SK-N-SH (cell line): Measurements from ENCODE around the gene CENPP. TPM values are rescaled to one million over a fixed set of nuclear protein-coding genes. Genes with fewer than 3 reads are reported as not detected.

Source experiments
- CTCF ChIA-PET: fragments of 300-600, 350-600 bp; formaldehyde crosslinking; extraction: SDS; loops from one replicate; lab custom pipeline; 2021; lab: Yijun Ruan, JAX
- POLR2A ChIA-PET: fragments of 350-600 bp; sonication (Branson Sonifier 250); formaldehyde crosslinking; extraction: SDS; loops from one replicate; lab custom pipeline; 2020; ENCODE audit warnings: antibody characterized with exemption, inconsistent platforms; lab: Yijun Ruan, JAX
- DNase-seq: peaks from one replicate; pipeline ENCODE4 v3.0.0; 2012
- H2AFZ ChIP-seq: fragments of 200-600 bp; sonication (generic); 2 replicates; pipeline ENCODE4 v1.8.1; 2016; ENCODE audit warnings: antibody characterized with exemption, mild to moderate bottlenecking, low read depth
- H3F3A ChIP-seq: fragments of 200-600 bp; sonication (generic); replicated peaks from 2 replicates; pipeline ENCODE3; 2016; ENCODE audit warnings: antibody characterized with exemption, mild to moderate bottlenecking; ENCODE audit not compliant: insufficient read depth
- H3K27ac ChIP-seq, 2 experiments: fragments of 200-500 bp in 1 of 2; fragments of 200-600 bp in 1 of 2; sonication (Bioruptor generic) in 1 of 2; sonication (generic), shearing (Covaris generic) in 1 of 2; 2 replicates each; pipeline versions ENCODE4 v1.5.1 to v1.6.1; 2014 to 2016; ENCODE audit warnings: low read depth in 2 of 2, inconsistent platforms in 1 of 2, low read length in 1 of 2, mild to moderate bottlenecking in 1 of 2, mixed read lengths in 1 of 2
- H3K27me3 ChIP-seq: fragments of 200-600 bp; sonication (generic), shearing (Covaris generic); 2 replicates; pipeline ENCODE4 v1.6.1; 2016; ENCODE audit warnings: mixed run types; ENCODE audit not compliant: insufficient read depth
- H3K36me3 ChIP-seq, 2 experiments: fragments of 200-500 bp in 1 of 2; fragments of 200-600 bp in 1 of 2; sonication (Bioruptor generic) in 1 of 2; sonication (generic) in 1 of 2; replicated peaks in 1 of 2; 2 replicates each; pipeline versions ENCODE3 to v1.5.1; 2014 to 2016; ENCODE audit warnings: low read length in 1 of 2, mild to moderate bottlenecking in 1 of 2; ENCODE audit not compliant: insufficient read depth in 2 of 2, control insufficient read depth in 1 of 2
- H3K4me1 ChIP-seq, 2 experiments: fragments of 200-500 bp in 1 of 2; fragments of 200-600 bp in 1 of 2; sonication (Bioruptor generic) in 1 of 2; sonication (generic), shearing (Covaris generic) in 1 of 2; 2 replicates each; pipeline versions ENCODE4 v1.5.1 to v1.6.1; 2014 to 2016; ENCODE audit warnings: low read depth in 1 of 2, low read length in 1 of 2, mixed run types in 1 of 2; ENCODE audit not compliant: insufficient read depth in 2 of 2, control insufficient read depth in 1 of 2
- H3K4me2 ChIP-seq: fragments of 200-600 bp; sonication (generic), shearing (Covaris generic); 2 replicates; pipeline ENCODE4 v1.6.1; 2017; ENCODE audit warnings: mixed run types
- H3K4me3 ChIP-seq, 2 experiments: fragments of 200-500 bp in 1 of 2; fragments of 200-600 bp in 1 of 2; sonication (Bioruptor generic) in 1 of 2; sonication (generic), shearing (Covaris generic) in 1 of 2; 2 replicates each; pipeline versions ENCODE4 v1.5.1 to v1.8.1; 2014 to 2016; ENCODE audit warnings: low read depth in 2 of 2, inconsistent platforms in 1 of 2, low read length in 1 of 2, mild to moderate bottlenecking in 1 of 2, mixed read lengths in 1 of 2, moderate library complexity in 1 of 2
- H3K79me2 ChIP-seq: fragments of 200-600 bp; sonication (generic); 2 replicates; pipeline ENCODE4 v1.8.1; 2017; ENCODE audit warnings: mild to moderate bottlenecking; ENCODE audit not compliant: insufficient read depth
- H3K9ac ChIP-seq: fragments of 200-600 bp; sonication (generic); 2 replicates; pipeline ENCODE4 v1.6.1; 2017; ENCODE audit warnings: mixed run types
- H3K9me2 ChIP-seq: fragments of 200-600 bp; sonication (generic); 2 replicates; pipeline ENCODE4 v1.6.1; 2017; ENCODE audit warnings: mixed run types
- H3K9me3 ChIP-seq: fragments of 200-600 bp; sonication (generic); 2 replicates; pipeline ENCODE4 v1.6.1; 2017; ENCODE audit warnings: mixed run types, mild to moderate bottlenecking, moderate library complexity
- H4K20me1 ChIP-seq: fragments of 200-600 bp; sonication (generic); 2 replicates; pipeline ENCODE4 v1.6.1; 2017; ENCODE audit warnings: mild to moderate bottlenecking, mixed run types; ENCODE audit not compliant: insufficient read depth
- CHD2 ChIP-seq: fragments of 150-350 bp; IDR thresholded peaks from 2 replicates; pipeline ENCODE4 v1.6.1; 2018; ENCODE audit warnings: low read length; ENCODE audit not compliant: partially characterized antibody
- EZH2phosphoT487 ChIP-seq: fragments of 200-600 bp; sonication (generic); IDR thresholded peaks from 2 replicates; pipeline ENCODE4 v1.6.1; 2017; ENCODE audit warnings: low read depth, mixed run types, mild to moderate bottlenecking, antibody characterized with exemption, moderate library complexity, borderline replicate concordance
- FOXJ3 ChIP-seq: sonication (generic); formaldehyde crosslinking; IDR thresholded peaks from 2 replicates; pipeline ENCODE4 v1.5.1; 2020; ENCODE audit warnings: mild to moderate bottlenecking, missing genetic modification reagents
- GATA2 ChIP-seq: sonication (generic); formaldehyde crosslinking; IDR thresholded peaks from 2 replicates; pipeline ENCODE4 v1.5.0; 2020; ENCODE audit warnings: mild to moderate bottlenecking, missing genetic modification reagents
- MEF2A ChIP-seq: IDR thresholded peaks from 2 replicates; pipeline ENCODE4 v1.4.0; 2012; ENCODE audit warnings: low read depth, borderline replicate concordance
- MXI1 ChIP-seq: IDR thresholded peaks from 2 replicates; pipeline ENCODE4 v1.6.1; 2012; ENCODE audit warnings: mild to moderate bottlenecking, low read depth, low read length, improper control_type of control experiment
- NFIC ChIP-seq: IDR thresholded peaks from 2 replicates; pipeline ENCODE4 v1.4.0; 2012; ENCODE audit warnings: borderline replicate concordance
- PBX3 ChIP-seq: IDR thresholded peaks from 2 replicates; pipeline ENCODE4; 2012
- POLR2AphosphoS5 ChIP-seq: IDR thresholded peaks from 2 replicates; pipeline ENCODE4 v1.6.1; 2012; ENCODE audit warnings: low read depth, low read length
- RAD21 ChIP-seq: IDR thresholded peaks from 2 replicates; pipeline ENCODE4 v1.6.1; 2012; ENCODE audit warnings: mild to moderate bottlenecking, low read length
- RCOR1 ChIP-seq: fragments of 150-350 bp; IDR thresholded peaks from 2 replicates; pipeline ENCODE4 v1.6.1; 2017; ENCODE audit warnings: antibody characterized with exemption, low read length
- REST ChIP-seq: IDR thresholded peaks from 2 replicates; pipeline ENCODE4 v1.6.1; 2012; ENCODE audit warnings: mild to moderate bottlenecking, low read depth, low read length, moderate library complexity
- RFX5 ChIP-seq: IDR thresholded peaks from 2 replicates; pipeline ENCODE4 v1.6.1; 2012; ENCODE audit warnings: mild to moderate bottlenecking, improper control_type of control experiment, low read length
- SIN3A ChIP-seq: IDR thresholded peaks from 2 replicates; pipeline ENCODE4 v1.6.1; 2012; ENCODE audit warnings: low read depth, mild to moderate bottlenecking, low read length, moderate library complexity, borderline replicate concordance
- SMC3 ChIP-seq: IDR thresholded peaks from 2 replicates; pipeline ENCODE4 v1.6.1; 2012; ENCODE audit warnings: low read depth, low read length, improper control_type of control experiment
- TCF12 ChIP-seq: IDR thresholded peaks from 2 replicates; pipeline ENCODE4 v1.4.0; 2012
- USF1 ChIP-seq: IDR thresholded peaks from 2 replicates; pipeline ENCODE4 v1.4.0; 2012; ENCODE audit warnings: low read depth, borderline replicate concordance
- YY1 ChIP-seq: IDR thresholded peaks from 2 replicates; pipeline ENCODE4 v1.4.0; 2012; ENCODE audit warnings: low read depth, mild to moderate bottlenecking
- ZBTB33 ChIP-seq: IDR thresholded peaks from 2 replicates; pipeline ENCODE4 v1.4.0; 2012; ENCODE audit warnings: low read depth, borderline replicate concordance
- WGBS: methylation state at CpG from one replicate; pipeline ENCODE4 v1.1.6; 2017; ENCODE audit warnings: low lambda C conversion rate; 5-methylcytosine and 5-hydroxymethylcytosine counted together
- polyA plus RNA-seq, 3 experiments: library from polyadenylated mRNA; depleted of rRNA; stranded (reverse); fragments of >200 nt; gene quantifications; 2 replicates each; pipeline ENCODE4 v1.2.3, GENCODE V29; 2012

CENPP gene
- polyA plus RNA-seq, 1 of the 3 experiments (the other 2 are of a cell fraction) = 1.3 TPM

- Histone ChIP-seq H3K4me1 (peaks cover 0 to 7% of the 10 kb centered on the region in 2 experiments; a peak in 2 of 4 replicates), H3K27me3 (no peaks in the 10 kb centered on the region), H3K4me2 (no peak overlapping the region), H3K27ac (peak overlapping the region in 1 of 2 experiments; percentile 49; a peak in 1 of 4 replicates), H4K20me1 (0 out of 2 replicates have a peak, but pooled peaks cover 3% of the 10 kb centered on the region), H3K9me2 (no peaks in the 10 kb centered on the region), H3K9me3 (no peaks in the 10 kb centered on the region), H3K36me3 (peaks cover 76 to 95% of the 10 kb centered on the region in 2 experiments), H3K79me2 (peaks cover 35% of the 10 kb centered on the region), H2AFZ (no peak overlapping the region), H3K9ac (no peak overlapping the region), H3F3A (peaks cover 33% of the 10 kb centered on the region), H3K4me3 (no peak overlapping the region)
- ChIA-PET CTCF (interaction anchor here (0.7 to 5.5 kb wide), 4 partner anchors 9 to 145 kb away, joined by 3 to 45 read pairs (median 3); no protein-coding TSS in a partner anchor), POLR2A (no interaction called here)
- 100% methylated on average over 1 of the region's 1 CpG for WGBS
- no peak for TF ChIP-seq RAD21
- no peak for TF ChIP-seq PBX3
- no peak for TF ChIP-seq MXI1
- no peak for TF ChIP-seq SIN3A
- TF ChIP-seq NFIC = no peak
- no peak for TF ChIP-seq YY1
- no peak for TF ChIP-seq POLR2AphosphoS5
- no peak for TF ChIP-seq REST
- TF ChIP-seq TCF12 = no peak
- no peak for TF ChIP-seq CHD2
- no peak for TF ChIP-seq GATA2
- TF ChIP-seq MEF2A = no peak
- TF ChIP-seq EZH2phosphoT487 = no peak
- TF ChIP-seq RCOR1 = no peak
- TF ChIP-seq FOXJ3 (CRISPR knock-in tag) = no peak
- TF ChIP-seq USF1 = no peak
- TF ChIP-seq ZBTB33 = no peak
- TF ChIP-seq RFX5 = no peak
- no peak for TF ChIP-seq SMC3
- DNase-seq = no peak
Measured at GRCh38 chr9:92279302-92279701, 46.5 kb upstream of the CENPP start.
